Neural cell (in vitro differentiated cells): Measurements from ENCODE around the gene ERLIN1. TPM values are rescaled to one million over a fixed set of nuclear protein-coding genes. Genes with fewer than 3 reads are reported as not detected.

Experiments
- H2AFZ ChIP-seq: fragments of 200-600, 300-800 bp; sonication (generic), shearing (Covaris generic); 2 replicates; pipeline ENCODE4 v1.6.0; 2014; ENCODE audit warnings: low read depth, mild to moderate bottlenecking, antibody characterized with exemption, low read length, moderate library complexity
- H3F3A ChIP-seq: fragments of 200-600 bp; shearing (Covaris generic); 2 replicates; pipeline ENCODE4 v1.6.1; 2016; ENCODE audit warnings: mild to moderate bottlenecking, moderate library complexity, mixed read lengths, antibody characterized with exemption, low read length; ENCODE audit not compliant: insufficient read depth, poor library complexity, severe bottlenecking
- H3K27ac ChIP-seq: fragments of 200-600, 300-800 bp; sonication (generic), shearing (Covaris generic); 2 replicates; pipeline ENCODE4 v1.5.1; 2014; ENCODE audit warnings: mild to moderate bottlenecking, low read length, moderate library complexity
- H3K27me3 ChIP-seq: fragments of 300-800, 200-600 bp; sonication (generic), shearing (Covaris generic); 2 replicates; pipeline ENCODE4 v1.6.0; 2014; ENCODE audit warnings: mild to moderate bottlenecking, low read depth, low read length, moderate library complexity; ENCODE audit not compliant: insufficient read depth
- H3K36me3 ChIP-seq: fragments of 300-800, 200-600 bp; sonication (generic), shearing (Covaris generic); 2 replicates; pipeline ENCODE4 v1.5.1; 2014; ENCODE audit warnings: mild to moderate bottlenecking, antibody characterized with exemption, low read length, moderate library complexity; ENCODE audit not compliant: insufficient read depth
- H3K4me2 ChIP-seq: fragments of 300-800, 200-600 bp; sonication (generic), shearing (Covaris generic); 2 replicates; pipeline ENCODE4 v1.6.0; 2014; ENCODE audit warnings: mild to moderate bottlenecking, low read length
- H3K4me3 ChIP-seq: fragments of 300-800, 200-600 bp; sonication (generic), shearing (Covaris generic); 2 replicates; pipeline ENCODE4 v1.5.1; 2014; ENCODE audit warnings: mild to moderate bottlenecking, low read length, moderate library complexity
- H3K79me2 ChIP-seq: fragments of 200-600 bp; shearing (Covaris generic); replicated peaks from 2 replicates; pipeline ENCODE4 v1.6.0; 2014; ENCODE audit warnings: mild to moderate bottlenecking, low read length, moderate library complexity; ENCODE audit not compliant: insufficient read depth
- H3K9ac ChIP-seq: fragments of 300-800, 200-600 bp; sonication (generic), shearing (Covaris generic); 2 replicates; pipeline ENCODE4 v1.6.1; 2016; ENCODE audit warnings: mild to moderate bottlenecking, low read length, mixed read lengths
- H3K9me2 ChIP-seq: fragments of 200-600 bp; shearing (Covaris generic); 2 replicates; pipeline ENCODE4 v1.6.1; 2016; ENCODE audit warnings: mild to moderate bottlenecking, low read length, mixed read lengths; ENCODE audit not compliant: insufficient read depth
- H3K9me3 ChIP-seq: fragments of 200-600, 300-800 bp; sonication (generic), shearing (Covaris generic); 2 replicates; pipeline ENCODE4 v1.6.1; 2016; ENCODE audit warnings: mild to moderate bottlenecking, mixed run types, low read length, moderate library complexity, mixed read lengths
- H4K20me1 ChIP-seq: fragments of 200-600 bp; shearing (Covaris generic); 2 replicates; pipeline ENCODE4 v1.6.1; 2016; ENCODE audit warnings: mild to moderate bottlenecking, mixed run types; ENCODE audit not compliant: insufficient read depth
- CTCF ChIP-seq: fragments of 450-650 bp; IDR thresholded peaks from 2 replicates; pipeline ENCODE4 v1.5.1; 2014; ENCODE audit warnings: antibody characterized with exemption, mild to moderate bottlenecking, moderate library complexity; ENCODE audit not compliant: poor library complexity, severe bottlenecking
- EP300 ChIP-seq: fragments of 450-650 bp; conservative IDR thresholded peaks from 2 replicates; pipeline ENCODE4 v1.6.1; 2014; ENCODE audit warnings: antibody characterized with exemption, mild to moderate bottlenecking, moderate library complexity; ENCODE audit not compliant: poor library complexity, severe bottlenecking
- EZH2 ChIP-seq: fragments of 200-600, 300-800 bp; shearing (Covaris generic), sonication (generic); IDR thresholded peaks from 2 replicates; pipeline ENCODE4 v1.6.1; 2014; ENCODE audit warnings: antibody characterized with exemption, low read length, borderline replicate concordance, mild to moderate bottlenecking; ENCODE audit not compliant: insufficient read depth, poor library complexity, severe bottlenecking
- MXI1 ChIP-seq: fragments of 450-650 bp; conservative IDR thresholded peaks from 2 replicates; pipeline ENCODE4 v1.6.1; 2014; ENCODE audit warnings: antibody characterized with exemption, mild to moderate bottlenecking; ENCODE audit not compliant: poor library complexity, severe bottlenecking
- POLR2AphosphoS5 ChIP-seq: IDR thresholded peaks from 2 replicates; pipeline ENCODE4 v1.6.1; 2012
- RAD21 ChIP-seq: fragments of 450-650 bp; conservative IDR thresholded peaks from 2 replicates; pipeline ENCODE4 v1.6.1; 2014; ENCODE audit warnings: antibody characterized with exemption, mild to moderate bottlenecking, moderate library complexity
- REST ChIP-seq: IDR thresholded peaks from 2 replicates; pipeline ENCODE4 v1.6.1; 2012; ENCODE audit warnings: borderline replicate concordance
- SMC3 ChIP-seq: fragments of 450-650 bp; conservative IDR thresholded peaks from 2 replicates; pipeline ENCODE4 v1.6.1; 2014; ENCODE audit warnings: antibody characterized with exemption, mild to moderate bottlenecking, moderate library complexity; ENCODE audit not compliant: poor library complexity
- TAF1 ChIP-seq: IDR thresholded peaks from 2 replicates; pipeline ENCODE4 v1.6.1; 2012; ENCODE audit warnings: low read depth
- polyA plus RNA-seq: library from polyadenylated mRNA; depleted of rRNA; stranded (reverse); fragments of >200 nt; gene quantifications from 2 replicates; pipeline ENCODE4 v1.2.3, GENCODE V29; 2014

Gene ERLIN1
- polyA plus RNA-seq, 1 donor from 2014 or later: 6.5 TPM

- Histone ChIP-seq H3K79me2 (no peaks in the 10 kb centered on the region), H3K36me3 (no peaks in the 10 kb centered on the region), H3F3A (no peaks in the 10 kb centered on the region), H3K9me3 (no peaks in the 10 kb centered on the region), H3K4me2 (no peak overlapping the region), H3K27ac (no peak overlapping the region), H2AFZ (no peak overlapping the region), H4K20me1 (no peaks in the 10 kb centered on the region), H3K4me3 (no peak overlapping the region), H3K9me2 (no peaks in the 10 kb centered on the region), H3K27me3 (no peaks in the 10 kb centered on the region), H3K9ac (no peak overlapping the region)
- no peak for TF ChIP-seq POLR2AphosphoS5
- TF ChIP-seq SMC3: no peak
- no peak for TF ChIP-seq RAD21
- no peak for TF ChIP-seq EZH2
- no peak for TF ChIP-seq EP300
These were observed 2.3 kb downstream of the ERLIN1 start for GRCh38 chr10:100183481-100183880.

GRCh38 chr10:100182908-100183307, 2.9 kb downstream of the ERLIN1 start:
- no peak overlapping the region for H3K4me2 ChIP-seq
- no peak overlapping the region for H3K9ac ChIP-seq
- H3K27ac ChIP-seq: no peak overlapping the region
- H3K36me3 ChIP-seq: no peaks in the 10 kb centered on the region
- no peaks in the 10 kb centered on the region for H3K9me2 ChIP-seq
- no peaks in the 10 kb centered on the region for H3F3A ChIP-seq
- H3K9me3 ChIP-seq: no peaks in the 10 kb centered on the region
- TF ChIP-seq TAF1 (no peak), EZH2 (no peak), POLR2AphosphoS5 (no peak), SMC3 (no peak), MXI1 (no peak), EP300 (no peak), CTCF (no peak), REST (no peak), RAD21 (no peak)
- H3K27me3 ChIP-seq: no peaks in the 10 kb centered on the region
- no peaks in the 10 kb centered on the region for H3K79me2 ChIP-seq
- H2AFZ ChIP-seq: no peak overlapping the region
- no peak overlapping the region for H3K4me3 ChIP-seq
- no peaks in the 10 kb centered on the region for H4K20me1 ChIP-seq
